Lower leg skin (tissue), 3 donors: Measurements from ENCODE around the gene EPHA4.

ENCODE experiments used
- CTCF ChIP-seq, 3 donors: fragments of 450-650 bp; IDR thresholded peaks; one replicate each; pipeline ENCODE4 v1.5.1; 2016; ENCODE audit warnings: antibody characterized with exemption in 3 of 3, mild to moderate bottlenecking in 3 of 3, moderate library complexity in 2 of 3
- POLR2A ChIP-seq, 2 donors: fragments of 450-650 bp; IDR thresholded peaks; one replicate each; pipeline ENCODE4 v1.6.1; 2016 to 2017; ENCODE audit warnings: antibody characterized with exemption in 2 of 2, mild to moderate bottlenecking in 1 of 2, moderate library complexity in 1 of 2

- no peak for TF ChIP-seq POLR2A (IDR thresholded peaks at IDR 0.05)
- TF ChIP-seq CTCF (IDR thresholded peaks at IDR 0.05): no peak
Measured at GRCh38 chr2:221513232-221513631, 58.9 kb downstream of the EPHA4 start.
